ENCODE data around the gene TRAF2. TPM values are rescaled to one million over a fixed set of nuclear protein-coding genes. Genes with fewer than 3 reads are reported as not detected.

Gene TRAF2
- total and polyA plus RNA-seq, 2 donors (not counting 1 experiment from before 2014, with no cell fraction given): 25.5 to 54.5 TPM

DNA sequence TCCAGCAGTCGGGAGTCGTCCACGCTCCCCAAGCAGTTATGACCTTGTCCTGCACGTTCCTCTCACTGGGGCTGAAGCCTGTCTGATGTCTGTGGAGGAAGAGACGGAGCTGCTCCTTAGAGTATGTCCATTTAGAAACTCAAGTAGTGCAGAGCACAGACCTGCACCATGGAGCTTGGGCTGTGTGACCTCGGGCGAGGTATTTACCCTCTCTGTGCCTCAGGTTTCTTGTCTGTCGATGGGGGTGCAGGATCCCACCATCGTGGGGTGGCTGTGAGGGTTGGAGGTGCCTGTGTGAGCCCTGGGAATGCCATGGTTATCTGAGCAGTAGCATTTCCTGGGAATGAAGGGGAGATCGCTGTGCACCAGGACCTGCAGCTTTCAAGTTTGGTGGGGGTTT lies 14.2 kb downstream of the TRAF2 start:
- POLR2A ChIA-PET: interaction anchor here (0.6 to 3.2 kb wide), 2 partner anchors 15 to 64 kb away, joined by 5 to 23 read pairs; partner anchors contain the start of gene TRAF2
- Histone ChIP-seq H3K4me3 (ENCODE audit: control extremely low read depth in 1 of 5, extremely low read depth in 1 of 5, insufficient read depth in 1 of 5, low read depth in 2 of 5, low read length in 4 of 5) (no peak overlapping the region), H3K9me3 (ENCODE audit: control extremely low read depth in 1 of 3, control insufficient read depth in 2 of 3, insufficient read depth in 1 of 3, low read length in 2 of 3) (no peaks in the 10 kb centered on the region), H3K9ac (ENCODE audit: low read length) (no peak overlapping the region), H3K27ac (ENCODE audit: low read length in 2 of 2) (peak overlapping the region in 1 of 2 donors; percentile 96), H3K4me2 (replicated peaks; ENCODE audit: low read depth, low read length, poor library complexity, severe bottlenecking) (no peak overlapping the region), H3K36me3 (replicated peaks in 1 of 2; ENCODE audit: control extremely low read depth in 1 of 2, control insufficient read depth in 1 of 2, extremely low read depth in 1 of 2, insufficient read depth in 2 of 2, low read length in 1 of 2) (peaks cover 0 to 42% of the 10 kb centered on the region in 2 experiments), H4K20me1 (ENCODE audit: control insufficient read depth, insufficient read depth, low read length, poor library complexity, severe bottlenecking) (peaks cover 46% of the 10 kb centered on the region), H2AFZ (ENCODE audit: insufficient read depth, low read depth, low read length, poor library complexity, severe bottlenecking) (no peak overlapping the region), H3K4me1 (ENCODE audit: control insufficient read depth in 2 of 2, insufficient read depth in 2 of 2, low read length in 2 of 2) (peaks cover 24 to 45% of the 10 kb centered on the region in 2 donors), H3K27me3 (replicated peaks in 1 of 4; ENCODE audit: control extremely low read depth in 1 of 4, control insufficient read depth in 3 of 4, insufficient read depth in 4 of 4, low read length in 3 of 4) (no peaks in the 10 kb centered on the region), H3K79me2 (ENCODE audit: control insufficient read depth, insufficient read depth, low read length) (peaks cover 75% of the 10 kb centered on the region)
- H3K9me3 Mint-ChIP-seq (ENCODE audit: insufficient read depth): no peaks in the 10 kb centered on the region
- peak overlapping the region; percentile 83 for H3K27ac Mint-ChIP-seq
- 96% methylated on average over 10 of the region's 10 CpGs for WGBS (ENCODE audit: insufficient coverage)
- no peak for ATAC-seq (ENCODE audit: low read depth)
- no peak for TF ChIP-seq EZH2 (IDR thresholded peaks at IDR 0.05; ENCODE audit: borderline replicate concordance, insufficient read depth, low read depth, low read length, poor library complexity, severe bottlenecking)
- TF ChIP-seq, protein P1, sequence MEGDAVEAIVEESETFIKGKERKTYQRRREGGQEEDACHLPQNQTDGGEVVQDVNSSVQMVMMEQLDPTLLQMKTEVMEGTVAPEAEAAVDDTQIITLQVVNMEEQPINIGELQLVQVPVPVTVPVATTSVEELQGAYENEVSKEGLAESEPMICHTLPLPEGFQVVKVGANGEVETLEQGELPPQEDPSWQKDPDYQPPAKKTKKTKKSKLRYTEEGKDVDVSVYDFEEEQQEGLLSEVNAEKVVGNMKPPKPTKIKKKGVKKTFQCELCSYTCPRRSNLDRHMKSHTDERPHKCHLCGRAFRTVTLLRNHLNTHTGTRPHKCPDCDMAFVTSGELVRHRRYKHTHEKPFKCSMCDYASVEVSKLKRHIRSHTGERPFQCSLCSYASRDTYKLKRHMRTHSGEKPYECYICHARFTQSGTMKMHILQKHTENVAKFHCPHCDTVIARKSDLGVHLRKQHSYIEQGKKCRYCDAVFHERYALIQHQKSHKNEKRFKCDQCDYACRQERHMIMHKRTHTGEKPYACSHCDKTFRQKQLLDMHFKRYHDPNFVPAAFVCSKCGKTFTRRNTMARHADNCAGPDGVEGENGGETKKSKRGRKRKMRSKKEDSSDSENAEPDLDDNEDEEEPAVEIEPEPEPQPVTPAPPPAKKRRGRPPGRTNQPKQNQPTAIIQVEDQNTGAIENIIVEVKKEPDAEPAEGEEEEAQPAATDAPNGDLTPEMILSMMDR (IDR thresholded peaks at IDR 0.05): no peak
- no peak overlapping the region for H3K4me3 Mint-ChIP-seq
- DNase-seq: no peak
- no peaks in the 10 kb centered on the region for H3K27me3 Mint-ChIP-seq
- H3K4me1 Mint-ChIP-seq: peaks cover 46% of the 10 kb centered on the region
- CTCF ChIA-PET: no interaction called here
- intact Hi-C loops (cut with micrococcal nuclease): loop anchor here (5.0 kb wide), 1 partner anchor 53 kb away; the partner anchor contains the start of gene PHPT1

DNA sequence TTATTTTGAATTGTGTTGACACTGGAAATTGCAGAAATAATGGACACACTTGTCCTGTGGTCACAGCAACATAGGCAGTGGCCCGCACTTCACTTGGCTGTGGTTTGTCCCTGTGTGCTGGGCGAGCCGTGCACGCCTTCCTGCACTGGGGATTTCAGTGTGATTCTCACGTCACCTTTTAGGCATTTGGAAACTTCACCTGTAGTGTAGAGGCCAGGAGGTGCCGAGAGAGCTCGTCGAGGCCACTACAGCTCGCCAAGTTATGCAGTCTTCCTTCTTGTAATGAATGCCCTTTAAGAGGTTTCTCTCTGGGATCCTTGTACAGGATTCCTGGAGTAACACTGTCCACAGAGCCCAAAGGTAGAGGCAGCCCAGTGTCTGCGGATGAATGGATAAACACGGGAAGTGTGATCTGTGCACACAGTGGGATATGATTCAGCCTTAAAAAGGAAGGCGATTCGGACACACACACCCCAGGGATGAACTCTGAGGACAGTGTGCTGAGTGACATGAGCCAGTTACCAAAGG lies 14.7 kb downstream of the TRAF2 start:
- H3K9me3 ChIP-seq (ENCODE audit: control extremely low read depth in 1 of 3, control insufficient read depth in 2 of 3, insufficient read depth in 1 of 3, low read length in 2 of 3): no peaks in the 10 kb centered on the region
- H3K36me3 ChIP-seq (replicated peaks in 1 of 2; ENCODE audit: control extremely low read depth in 1 of 2, control insufficient read depth in 1 of 2, extremely low read depth in 1 of 2, insufficient read depth in 2 of 2, low read length in 1 of 2): peaks cover 0 to 42% of the 10 kb centered on the region in 2 experiments
- H3K9ac ChIP-seq (ENCODE audit: low read length): no peak overlapping the region
- no peak overlapping the region for H2AFZ ChIP-seq (ENCODE audit: insufficient read depth, low read depth, low read length, poor library complexity, severe bottlenecking)
- H3K4me3 ChIP-seq (ENCODE audit: control extremely low read depth in 1 of 5, extremely low read depth in 1 of 5, insufficient read depth in 1 of 5, low read depth in 2 of 5, low read length in 4 of 5): no peak overlapping the region
- DNase-seq (no peak), ATAC-seq (ENCODE audit: low read depth) (no peak)
- POLR2A ChIA-PET: interaction anchor here (0.6 to 3.2 kb wide), 4 partner anchors 15 to 340 kb away, joined by 3 to 23 read pairs (median 4); partner anchors contain the start of genes EDF1, TRAF2 and TUBB4B
- no peaks in the 10 kb centered on the region for H3K9me3 Mint-ChIP-seq (ENCODE audit: insufficient read depth)
- peak overlapping the region; percentile 79 for H3K4me2 ChIP-seq (replicated peaks; ENCODE audit: low read depth, low read length, poor library complexity, severe bottlenecking)
- H3K27me3 ChIP-seq (replicated peaks in 1 of 4; ENCODE audit: control extremely low read depth in 1 of 4, control insufficient read depth in 3 of 4, insufficient read depth in 4 of 4, low read length in 3 of 4): no peaks in the 10 kb centered on the region
- H3K4me3 Mint-ChIP-seq: peak overlapping the region; percentile 83
- peaks cover 48% of the 10 kb centered on the region for H3K4me1 Mint-ChIP-seq
- 80% methylated on average over 13 of the region's 13 CpGs for WGBS (ENCODE audit: insufficient coverage)
- H3K27ac Mint-ChIP-seq: peak overlapping the region; percentile 96
- CTCF ChIA-PET: interaction anchor here (1.5 to 1.8 kb wide), 2 partner anchors 58 to 134 kb away, joined by 4 to 8 read pairs; partner anchors contain the start of gene AJM1
- no peaks in the 10 kb centered on the region for H3K27me3 Mint-ChIP-seq
- intact Hi-C loops (cut with micrococcal nuclease): loop anchor here (5.0 kb wide), 1 partner anchor 54 kb away; the partner anchor contains the start of gene PHPT1
- peak overlapping the region; percentile 90 to 96 for H3K27ac ChIP-seq (ENCODE audit: low read length in 2 of 2)
- no peak for TF ChIP-seq EZH2 (IDR thresholded peaks at IDR 0.05; ENCODE audit: borderline replicate concordance, insufficient read depth, low read depth, low read length, poor library complexity, severe bottlenecking)
- TF ChIP-seq, protein P1 (IDR thresholded peaks at IDR 0.05): no peak
- H3K79me2 ChIP-seq (ENCODE audit: control insufficient read depth, insufficient read depth, low read length): peaks cover 72% of the 10 kb centered on the region
- peaks cover 24 to 46% of the 10 kb centered on the region in 2 donors for H3K4me1 ChIP-seq (ENCODE audit: control insufficient read depth in 2 of 2, insufficient read depth in 2 of 2, low read length in 2 of 2)
- H4K20me1 ChIP-seq (ENCODE audit: control insufficient read depth, insufficient read depth, low read length, poor library complexity, severe bottlenecking): peaks cover 41% of the 10 kb centered on the region
